ENCODE measurements around the gene NMRK2. TPM values are rescaled to one million over a fixed set of nuclear protein-coding genes. Genes with fewer than 3 reads are reported as not detected.
"Not testable (repeated sequence)": the region's sequence is repeated elsewhere in the genome, so short reads cannot be mapped to it uniquely, and the experiment has no call there.

NMRK2 gene
- total RNA-seq, 1 donor from 2014 or later = not detected

- DNase-seq (ENCODE audit: low read depth in 2 of 2) = no peak
Measured at GRCh38 chr19:3964256-3965194, 31.7 kb downstream of the NMRK2 start.

- no peak for DNase-seq (ENCODE audit: low read depth in 2 of 2)
Measured at GRCh38 chr19:3966051-3967017, 33.5 kb downstream of the NMRK2 start.

- not testable (repeated sequence) for DNase-seq (ENCODE audit: low read depth in 2 of 2)
Measured at GRCh38 chr19:3967983-3968382, 35.1 kb downstream of the NMRK2 start.

- DNase-seq (ENCODE audit: low read depth in 2 of 2) = peak; percentile 98 to 100
Measured at GRCh38 chr19:3968556-3969434, 35.9 kb downstream of the NMRK2 start.

GRCh38 chr19:3969435-3970312, 36.8 kb downstream of the NMRK2 start:
- DNase-seq (ENCODE audit: low read depth in 2 of 2) = peak; percentile 65 to 93

- no peak for DNase-seq (ENCODE audit: low read depth in 2 of 2)
Measured at GRCh38 chr19:3970313-3970807, 37.5 kb downstream of the NMRK2 start.

GRCh38 chr19:3970808-3971598, 38.1 kb downstream of the NMRK2 start, which contains the start of gene DAPK3:
TSS of gene DAPK3 (minus strand) at chr19:3971099. CDS start at chr19:3969735, 1,364 bp downstream.
- DNase-seq (ENCODE audit: low read depth in 2 of 2) = peak; percentile 96 to 98

- DNase-seq (ENCODE audit: low read depth in 2 of 2) = no peak
Measured at GRCh38 chr19:3975144-3975543, 42.3 kb downstream of the NMRK2 start.

- peak in 1 of 2 donors; percentile 3 for DNase-seq (ENCODE audit: low read depth in 2 of 2)
Measured at GRCh38 chr19:3975637-3976087, 42.8 kb downstream of the NMRK2 start.

GRCh38 chr19:3976495-3977241, 43.8 kb downstream of the NMRK2 start:
- DNase-seq (ENCODE audit: low read depth in 2 of 2) = peak in 1 of 2 donors; percentile 1

GRCh38 chr19:3977242-3978143, 44.6 kb downstream of the NMRK2 start:
- no peak for DNase-seq (ENCODE audit: low read depth in 2 of 2)

GRCh38 chr19:3978145-3978544, 45.3 kb downstream of the NMRK2 start:
- no peak for DNase-seq (ENCODE audit: low read depth in 2 of 2)

GRCh38 chr19:3979289-3979673, 46.4 kb downstream of the NMRK2 start:
- no peak for DNase-seq (ENCODE audit: low read depth in 2 of 2)

GRCh38 chr19:3979674-3980352, 46.9 kb downstream of the NMRK2 start:
- peak in 1 of 2 donors; percentile 2 for DNase-seq (ENCODE audit: low read depth in 2 of 2)

- no peak for DNase-seq (ENCODE audit: low read depth in 2 of 2)
Measured at GRCh38 chr19:3980353-3981251, 47.7 kb downstream of the NMRK2 start.

Data from dermis microvascular lymphatic vessel endothelial cell (primary cell).